Natural killer cell treated with Interleukin-12 subunit alpha and Interleukin-12 subunit beta and Interleukin-15 and Interleukin-18, amount 100 ng/mL, for 72 hours (primary cell): Measurements from ENCODE around the gene KCNQ1. TPM values are rescaled to one million over a fixed set of nuclear protein-coding genes. Genes with fewer than 3 reads are reported as not detected.

Source experiments
- ATAC-seq, 2 donors: fragments of 150-1000 bp; cut with Tn5 transposase in 1 of 2; sonication (Bioruptor Pico), chemical (Tn5 transposase) in 1 of 2; 2 replicates each; pipeline ENCODE4 v1.10.0; 2021
- DNase-seq: peaks from one replicate; pipeline ENCODE4 v3.0.0; 2022; ENCODE audit warnings: low spot score
- H3K27ac Mint-ChIP-seq, 2 donors: 1 replicate in 1 of 2; 2 replicates in 1 of 2; pipeline ENCODE4 v1.8.0; 2022; ENCODE audit warnings: mixed read lengths in 2 of 2, mild to moderate bottlenecking in 1 of 2, moderate library complexity in 1 of 2
- H3K27me3 Mint-ChIP-seq, 2 donors: 1 replicate in 1 of 2; 2 replicates in 1 of 2; pipeline ENCODE4 v1.8.0; 2022; ENCODE audit warnings: mixed read lengths in 2 of 2
- H3K36me3 Mint-ChIP-seq: one replicate; pipeline ENCODE4 v1.8.0; 2022; ENCODE audit warnings: mixed read lengths
- H3K4me1 Mint-ChIP-seq, 2 donors: 1 replicate in 1 of 2; 2 replicates in 1 of 2; pipeline ENCODE4 v1.8.0; 2022; ENCODE audit warnings: low read depth in 2 of 2, mixed read lengths in 2 of 2, mild to moderate bottlenecking in 1 of 2
- H3K4me3 Mint-ChIP-seq: one replicate; pipeline ENCODE4 v1.8.0; 2022; ENCODE audit warnings: mixed read lengths
- H3K9me3 Mint-ChIP-seq: 2 replicates; pipeline ENCODE4 v1.8.0; 2022; ENCODE audit warnings: mixed read lengths
- total RNA-seq, 2 donors: library from RNA; stranded (reverse); gene quantifications; one replicate each; pipeline ENCODE4 v1.2.3, GENCODE V29; 2022

Gene KCNQ1
- total RNA-seq, 2 donors from 2014 or later = 0.19 to 1.4 TPM

- Mint-ChIP-seq H3K27ac (no peak overlapping the region), H3K4me3 (no peak overlapping the region), H3K9me3 (no peaks in the 10 kb centered on the region), H3K36me3 (no peaks in the 10 kb centered on the region), H3K4me1 (no peaks in the 10 kb centered on the region), H3K27me3 (peaks cover 19 to 26% of the 10 kb centered on the region in 2 donors)
- DNase-seq = no peak
- no peak for ATAC-seq
These were observed 322.3 kb downstream of the KCNQ1 start for GRCh38 chr11:2767071-2767470.

- peaks cover 19 to 25% of the 10 kb centered on the region in 2 donors for H3K27me3 Mint-ChIP-seq
- peaks cover 0 to under 1% of the 10 kb centered on the region in 2 donors for H3K4me1 Mint-ChIP-seq
- no peak overlapping the region for H3K27ac Mint-ChIP-seq
- H3K36me3 Mint-ChIP-seq = no peaks in the 10 kb centered on the region
- no peak overlapping the region for H3K4me3 Mint-ChIP-seq
- H3K9me3 Mint-ChIP-seq = no peaks in the 10 kb centered on the region
- ATAC-seq (no peak), DNase-seq (no peak)
These were observed 323.0 kb downstream of the KCNQ1 start for GRCh38 chr11:2767801-2768200.

GRCh38 chr11:2768471-2769408 lies 323.9 kb downstream of the KCNQ1 start:
- H3K4me3 Mint-ChIP-seq = no peak overlapping the region
- H3K36me3 Mint-ChIP-seq = no peaks in the 10 kb centered on the region
- H3K27ac Mint-ChIP-seq = no peak overlapping the region
- DNase-seq = no peak
- no peaks in the 10 kb centered on the region for H3K9me3 Mint-ChIP-seq
- peaks cover 19 to 28% of the 10 kb centered on the region in 2 donors for H3K27me3 Mint-ChIP-seq
- H3K4me1 Mint-ChIP-seq = peaks cover 0 to 2% of the 10 kb centered on the region in 2 donors
- ATAC-seq = peak in 1 of 2 donors; percentile 29

- Mint-ChIP-seq H3K4me3 (no peak overlapping the region), H3K36me3 (no peaks in the 10 kb centered on the region), H3K9me3 (no peaks in the 10 kb centered on the region), H3K4me1 (peaks cover 0 to 2% of the 10 kb centered on the region in 2 donors), H3K27ac (no peak overlapping the region), H3K27me3 (peaks cover 19 to 26% of the 10 kb centered on the region in 2 donors)
- ATAC-seq (no peak), DNase-seq (no peak)
These were observed 324.7 kb downstream of the KCNQ1 start for GRCh38 chr11:2769409-2770095.

GRCh38 chr11:2770096-2770751 lies 325.4 kb downstream of the KCNQ1 start:
- H3K4me3 Mint-ChIP-seq = no peak overlapping the region
- ATAC-seq (no peak), DNase-seq (no peak)
- H3K27me3 Mint-ChIP-seq = peaks cover 19 to 23% of the 10 kb centered on the region in 2 donors
- H3K27ac Mint-ChIP-seq = no peak overlapping the region
- H3K4me1 Mint-ChIP-seq = peaks cover 0 to 2% of the 10 kb centered on the region in 2 donors
- H3K9me3 Mint-ChIP-seq = no peaks in the 10 kb centered on the region
- no peaks in the 10 kb centered on the region for H3K36me3 Mint-ChIP-seq

- no peak for DNase-seq
- H3K27ac Mint-ChIP-seq = no peak overlapping the region
- ATAC-seq = peak in 1 of 2 donors; percentile 2
- H3K4me3 Mint-ChIP-seq = no peak overlapping the region
- H3K4me1 Mint-ChIP-seq = peaks cover 0 to 2% of the 10 kb centered on the region in 2 donors
- H3K27me3 Mint-ChIP-seq = peaks cover 19 to 22% of the 10 kb centered on the region in 2 donors
- no peaks in the 10 kb centered on the region for H3K36me3 Mint-ChIP-seq
- no peaks in the 10 kb centered on the region for H3K9me3 Mint-ChIP-seq
These were observed 326.0 kb downstream of the KCNQ1 start for GRCh38 chr11:2770761-2771301.

- no peaks in the 10 kb centered on the region for H3K36me3 Mint-ChIP-seq
- H3K27me3 Mint-ChIP-seq = peaks cover 9 to 14% of the 10 kb centered on the region in 2 donors
- H3K4me3 Mint-ChIP-seq = no peak overlapping the region
- DNase-seq (no peak), ATAC-seq (no peak)
- H3K27ac Mint-ChIP-seq = no peak overlapping the region
- no peaks in the 10 kb centered on the region for H3K9me3 Mint-ChIP-seq
- peaks cover 0 to 2% of the 10 kb centered on the region in 2 donors for H3K4me1 Mint-ChIP-seq
These were observed 327.1 kb downstream of the KCNQ1 start for GRCh38 chr11:2771758-2772466.

- ATAC-seq = no peak
- H3K36me3 Mint-ChIP-seq = no peaks in the 10 kb centered on the region
- H3K27me3 Mint-ChIP-seq = peaks cover 6 to 10% of the 10 kb centered on the region in 2 donors
- peaks cover 0 to 2% of the 10 kb centered on the region in 2 donors for H3K4me1 Mint-ChIP-seq
- no peak overlapping the region for H3K27ac Mint-ChIP-seq
- H3K4me3 Mint-ChIP-seq = no peak overlapping the region
- H3K9me3 Mint-ChIP-seq = no peaks in the 10 kb centered on the region
- no peak for DNase-seq
These were observed 327.8 kb downstream of the KCNQ1 start for GRCh38 chr11:2772544-2773031.

GRCh38 chr11:2774173-2775082 lies 329.6 kb downstream of the KCNQ1 start:
- Mint-ChIP-seq H3K27ac (no peak overlapping the region), H3K4me1 (peaks cover 0 to 2% of the 10 kb centered on the region in 2 donors), H3K4me3 (no peak overlapping the region), H3K9me3 (no peaks in the 10 kb centered on the region), H3K36me3 (no peaks in the 10 kb centered on the region), H3K27me3 (peaks cover 6 to 7% of the 10 kb centered on the region in 2 donors)
- ATAC-seq (no peak), DNase-seq (no peak)

- H3K27me3 Mint-ChIP-seq = peaks cover 6 to 7% of the 10 kb centered on the region in 2 donors
- H3K9me3 Mint-ChIP-seq = no peaks in the 10 kb centered on the region
- ATAC-seq (no peak), DNase-seq (no peak)
- H3K36me3 Mint-ChIP-seq = no peaks in the 10 kb centered on the region
- H3K4me3 Mint-ChIP-seq = no peak overlapping the region
- peaks cover 0 to 2% of the 10 kb centered on the region in 2 donors for H3K4me1 Mint-ChIP-seq
- H3K27ac Mint-ChIP-seq = no peak overlapping the region
These were observed 330.3 kb downstream of the KCNQ1 start for GRCh38 chr11:2775083-2775625.

- ATAC-seq (no peak), DNase-seq (no peak)
- Mint-ChIP-seq H3K4me1 (peaks cover 0 to 2% of the 10 kb centered on the region in 2 donors), H3K27me3 (peaks cover 6 to 8% of the 10 kb centered on the region in 2 donors), H3K4me3 (no peak overlapping the region), H3K27ac (no peak overlapping the region), H3K36me3 (no peaks in the 10 kb centered on the region), H3K9me3 (no peaks in the 10 kb centered on the region)
These were observed 331.0 kb downstream of the KCNQ1 start for GRCh38 chr11:2775626-2776350.
